Osteocyte (in vitro differentiated cells): Measurements from ENCODE around the gene SERPINB5. TPM values are rescaled to one million over a fixed set of nuclear protein-coding genes. Genes with fewer than 3 reads are reported as not detected.
A peak's percentile ranks its signal among the peaks of the same experiment; 100 is the strongest.
"Not testable (repeated sequence)": the region's sequence is repeated elsewhere in the genome, so short reads cannot be mapped to it uniquely, and the experiment has no call there.

Experiments
- DNase-seq: peaks from one replicate; pipeline ENCODE4 v3.0.0; 2021; ENCODE audit warnings: mixed read lengths; ENCODE audit not compliant: unreplicated experiment; ENCODE audit errors: extremely low spot score
- H3K27ac Mint-ChIP-seq: one replicate; pipeline ENCODE4 v1.8.0; 2021; ENCODE audit warnings: mild to moderate bottlenecking, mixed read lengths; ENCODE audit not compliant: unreplicated experiment
- H3K27me3 Mint-ChIP-seq: one replicate; pipeline ENCODE4 v1.8.0; 2021; ENCODE audit warnings: mixed read lengths; ENCODE audit not compliant: unreplicated experiment
- H3K36me3 Mint-ChIP-seq: one replicate; pipeline ENCODE4 v1.8.0; 2021; ENCODE audit warnings: mixed read lengths; ENCODE audit not compliant: unreplicated experiment
- H3K4me1 Mint-ChIP-seq: one replicate; pipeline ENCODE4 v1.8.0; 2021; ENCODE audit warnings: mixed read lengths; ENCODE audit not compliant: unreplicated experiment
- H3K4me3 Mint-ChIP-seq: one replicate; pipeline ENCODE4 v1.8.0; 2021; ENCODE audit warnings: mild to moderate bottlenecking, moderate library complexity, mixed read lengths; ENCODE audit not compliant: unreplicated experiment
- H3K9me3 Mint-ChIP-seq: one replicate; pipeline ENCODE4 v1.8.0; 2021; ENCODE audit warnings: mixed read lengths; ENCODE audit not compliant: unreplicated experiment
- total RNA-seq: library from RNA; stranded (reverse); gene quantifications from 2 replicates; pipeline ENCODE4 v1.2.1, GENCODE V29; 2021
- TF ChIP-seq, protein P1 (sequence below): fragments of 200-600 bp; sonication (generic); IDR thresholded peaks from 2 replicates; pipeline ENCODE4 v1.5.0; 2021; ENCODE audit warnings: antibody characterized with exemption, mild to moderate bottlenecking, moderate library complexity

The SERPINB5 gene
- total RNA-seq, 1 donor from 2014 or later, result not detected

DNA sequence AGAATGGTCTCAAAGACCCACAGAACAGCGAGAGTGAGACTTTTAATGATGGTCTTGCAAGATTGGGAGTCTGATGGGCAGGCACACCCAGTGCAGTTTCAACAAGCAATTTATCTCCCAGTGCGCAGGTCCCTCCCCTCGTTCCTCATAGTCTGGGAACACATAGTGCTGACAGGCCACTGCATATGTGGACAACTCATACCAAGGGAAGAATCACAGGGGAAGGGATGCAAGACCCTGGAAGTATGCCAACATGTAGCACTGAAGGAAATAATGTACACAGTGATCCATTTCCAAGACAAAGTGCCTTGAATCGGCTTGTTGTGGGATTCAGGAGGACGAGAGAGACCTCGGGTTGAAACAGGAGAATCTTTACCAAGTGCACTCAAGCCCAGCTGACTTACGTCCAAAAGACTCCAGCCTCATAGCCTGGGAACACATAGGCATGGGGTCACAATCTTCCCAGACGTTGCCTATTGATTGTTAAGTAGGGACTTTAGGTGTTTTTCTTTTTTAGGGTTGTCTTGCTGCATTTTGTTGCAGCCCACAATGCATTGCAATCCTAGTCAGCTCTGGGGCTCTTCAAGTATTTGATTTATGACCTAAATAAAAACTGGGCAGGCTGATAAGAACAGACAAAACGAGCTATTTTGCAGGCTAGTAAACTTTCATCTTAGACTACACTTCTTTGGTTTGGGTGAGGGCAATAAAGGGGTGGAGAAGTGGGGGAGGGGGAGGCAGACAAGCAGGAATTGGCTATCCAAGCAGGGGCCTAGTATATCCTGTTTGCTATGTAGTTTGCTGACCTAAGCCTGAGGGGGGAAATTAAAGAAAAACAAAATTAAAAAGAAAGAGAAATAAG is 24.7 kb upstream of the SERPINB5 start:
- TF ChIP-seq, protein P1, sequence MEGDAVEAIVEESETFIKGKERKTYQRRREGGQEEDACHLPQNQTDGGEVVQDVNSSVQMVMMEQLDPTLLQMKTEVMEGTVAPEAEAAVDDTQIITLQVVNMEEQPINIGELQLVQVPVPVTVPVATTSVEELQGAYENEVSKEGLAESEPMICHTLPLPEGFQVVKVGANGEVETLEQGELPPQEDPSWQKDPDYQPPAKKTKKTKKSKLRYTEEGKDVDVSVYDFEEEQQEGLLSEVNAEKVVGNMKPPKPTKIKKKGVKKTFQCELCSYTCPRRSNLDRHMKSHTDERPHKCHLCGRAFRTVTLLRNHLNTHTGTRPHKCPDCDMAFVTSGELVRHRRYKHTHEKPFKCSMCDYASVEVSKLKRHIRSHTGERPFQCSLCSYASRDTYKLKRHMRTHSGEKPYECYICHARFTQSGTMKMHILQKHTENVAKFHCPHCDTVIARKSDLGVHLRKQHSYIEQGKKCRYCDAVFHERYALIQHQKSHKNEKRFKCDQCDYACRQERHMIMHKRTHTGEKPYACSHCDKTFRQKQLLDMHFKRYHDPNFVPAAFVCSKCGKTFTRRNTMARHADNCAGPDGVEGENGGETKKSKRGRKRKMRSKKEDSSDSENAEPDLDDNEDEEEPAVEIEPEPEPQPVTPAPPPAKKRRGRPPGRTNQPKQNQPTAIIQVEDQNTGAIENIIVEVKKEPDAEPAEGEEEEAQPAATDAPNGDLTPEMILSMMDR, result no peak
- Mint-ChIP-seq H3K4me3 (no peak overlapping the region), H3K9me3 (no peaks in the 10 kb centered on the region), H3K27ac (peak overlapping the region; percentile 95), H3K4me1 (peaks cover 49% of the 10 kb centered on the region), H3K36me3 (no peaks in the 10 kb centered on the region), H3K27me3 (no peaks in the 10 kb centered on the region)
- no peak for DNase-seq

DNA sequence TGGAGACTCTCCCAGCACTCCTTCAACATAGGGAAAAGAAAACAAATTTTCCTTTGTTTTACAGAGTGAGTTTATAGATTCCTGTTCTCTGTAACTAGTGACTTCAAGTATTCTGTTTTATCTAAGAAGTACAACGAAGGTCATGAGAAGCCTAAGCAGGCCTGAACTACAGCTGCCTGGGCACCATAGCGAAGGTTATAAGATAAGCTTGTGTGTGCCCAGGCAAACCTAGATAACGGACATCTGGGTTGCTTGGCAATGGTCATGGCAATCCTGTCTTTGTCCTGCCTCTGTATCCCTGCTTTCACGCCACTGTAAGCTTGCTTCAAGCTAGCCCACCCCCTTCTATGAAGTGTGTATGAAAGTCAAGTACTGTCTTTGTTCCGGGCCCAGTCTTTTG is 24.0 kb upstream of the SERPINB5 start:
- Mint-ChIP-seq H3K27ac (peak overlapping the region; percentile 95), H3K4me1 (peaks cover 49% of the 10 kb centered on the region)
- not testable (repeated sequence) for DNase-seq, H3K4me3 Mint-ChIP-seq, H3K27me3 Mint-ChIP-seq, H3K9me3 Mint-ChIP-seq, H3K36me3 Mint-ChIP-seq

DNA sequence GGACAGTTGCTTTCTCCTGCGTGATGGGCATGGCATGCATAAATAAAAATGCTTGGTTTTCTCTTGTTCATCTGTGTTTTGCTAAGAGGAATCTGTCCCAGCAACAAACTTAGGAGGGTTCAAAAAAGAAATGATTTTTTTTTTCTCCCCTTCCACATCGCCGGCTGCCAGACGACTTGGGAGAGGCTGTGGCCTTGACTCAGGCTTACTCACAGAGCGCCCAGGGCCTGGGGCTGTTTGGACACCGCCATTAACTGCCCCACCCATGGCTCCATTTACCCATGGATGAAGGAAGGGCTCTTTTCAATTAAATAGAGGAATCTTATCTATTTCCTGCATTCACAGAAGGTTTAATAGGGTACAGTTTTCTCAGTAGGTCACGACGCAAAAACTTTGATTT is 22.3 kb upstream of the SERPINB5 start:
- H3K36me3 Mint-ChIP-seq, result no peaks in the 10 kb centered on the region
- H3K4me1 Mint-ChIP-seq, result peaks cover 49% of the 10 kb centered on the region
- peak overlapping the region; percentile 95 for H3K27ac Mint-ChIP-seq
- TF ChIP-seq, protein P1, result no peak
- H3K4me3 Mint-ChIP-seq, result peak overlapping the region; percentile 48
- no peaks in the 10 kb centered on the region for H3K27me3 Mint-ChIP-seq
- DNase-seq, result no peak
- no peaks in the 10 kb centered on the region for H3K9me3 Mint-ChIP-seq

DNA sequence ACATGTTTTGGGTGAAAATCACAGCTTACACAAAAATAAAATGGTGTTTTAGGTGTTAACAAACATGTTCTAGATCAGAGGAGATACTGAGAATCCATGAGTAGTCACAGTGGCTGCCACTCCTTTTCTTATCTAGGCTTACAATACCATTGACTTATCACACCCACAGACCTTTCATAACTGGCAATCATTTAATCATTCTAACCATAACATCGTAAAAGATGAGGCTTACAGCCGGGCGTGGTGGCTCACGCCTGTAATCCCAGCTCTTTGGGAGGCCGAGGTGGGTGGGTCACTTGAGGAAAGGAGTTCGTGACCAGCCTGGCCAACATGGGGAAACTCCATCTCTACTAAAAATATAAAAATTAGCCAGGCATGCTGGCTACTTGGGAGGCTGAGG is 18.8 kb upstream of the SERPINB5 start:
- Mint-ChIP-seq H3K27me3 (no peaks in the 10 kb centered on the region), H3K4me3 (no peak overlapping the region), H3K4me1 (peaks cover 28% of the 10 kb centered on the region), H3K9me3 (no peaks in the 10 kb centered on the region), H3K36me3 (no peaks in the 10 kb centered on the region), H3K27ac (no peak overlapping the region)
- DNase-seq, result no peak
- TF ChIP-seq, protein P1, result no peak

DNA sequence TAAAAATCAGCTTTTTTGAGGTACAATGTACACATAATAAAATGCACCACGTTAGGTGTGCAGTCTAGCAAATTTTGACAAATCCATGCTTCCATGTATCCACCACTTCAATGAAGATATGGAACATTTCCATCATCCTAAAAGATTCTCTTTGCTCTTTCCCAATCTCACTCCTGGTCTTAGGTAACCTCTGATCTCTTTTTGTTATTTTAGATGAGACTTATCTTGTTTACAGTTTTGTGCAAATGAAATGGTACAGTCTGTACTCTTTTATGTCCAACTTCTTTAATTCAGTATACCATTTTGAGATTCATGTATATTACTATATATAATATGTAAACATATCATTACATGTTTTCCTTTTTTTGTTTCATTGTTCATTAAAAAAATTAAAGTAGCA is 16.3 kb upstream of the SERPINB5 start:
- TF ChIP-seq, protein P1, result no peak
- Mint-ChIP-seq H3K9me3 (no peaks in the 10 kb centered on the region), H3K27ac (no peak overlapping the region), H3K4me1 (peaks cover 5% of the 10 kb centered on the region), H3K27me3 (no peaks in the 10 kb centered on the region), H3K4me3 (no peak overlapping the region), H3K36me3 (no peaks in the 10 kb centered on the region)
- no peak for DNase-seq
